Stimulated activated CD4-positive, alpha-beta T cell treated with anti-CD3 and anti-CD28 coated beads, Interleukin-4, amount 100 ng/mL, for 48 hours (primary cell): ENCODE data around the gene CRAT.

ENCODE experiments used
- DNase-seq, 2 donors: peaks; one replicate each; pipeline ENCODE4 v3.0.0-alpha.2; 2020; ENCODE audit warnings: low read depth in 2 of 2

The CRAT gene

GRCh38 chr9:129109952-129110739 lies 447 bp downstream of the CRAT start:
- DNase-seq, result no peak

GRCh38 chr9:129109537-129109903 lies 1.1 kb downstream of the CRAT start:
- peak; percentile 12 to 30 for DNase-seq

GRCh38 chr9:129108805-129109536 lies 1.6 kb downstream of the CRAT start:
- DNase-seq, result no peak

GRCh38 chr9:129108083-129108804 lies 2.3 kb downstream of the CRAT start:
- DNase-seq, result no peak

- no peak for DNase-seq
These were observed 2.9 kb downstream of the CRAT start for GRCh38 chr9:129107651-129108050.

- DNase-seq, result no peak
These were observed 4.5 kb downstream of the CRAT start for GRCh38 chr9:129105857-129106694.

- DNase-seq, result no peak
These were observed 6.5 kb downstream of the CRAT start for GRCh38 chr9:129104051-129104450.

GRCh38 chr9:129103595-129103965 lies 7.0 kb downstream of the CRAT start:
- DNase-seq, result no peak

- no peak for DNase-seq
These were observed 7.6 kb downstream of the CRAT start for GRCh38 chr9:129102791-129103594.

GRCh38 chr9:129102095-129102525 lies 8.5 kb downstream of the CRAT start:
- no peak for DNase-seq

- DNase-seq, result no peak
These were observed 9.3 kb downstream of the CRAT start for GRCh38 chr9:129101279-129101678.

- DNase-seq, result no peak
These were observed 10.0 kb downstream of the CRAT start for GRCh38 chr9:129100383-129101169.

- no peak for DNase-seq
These were observed 12.3 kb downstream of the CRAT start for GRCh38 chr9:129098328-129098727.

GRCh38 chr9:129097671-129098306 lies 12.8 kb downstream of the CRAT start:
- no peak for DNase-seq

- DNase-seq, result no peak
These were observed 14.7 kb downstream of the CRAT start for GRCh38 chr9:129095908-129096307.

GRCh38 chr9:129095170-129095667 lies 15.4 kb downstream of the CRAT start:
- DNase-seq, result no peak

GRCh38 chr9:129094387-129095169 lies 16.0 kb downstream of the CRAT start:
- no peak for DNase-seq

- no peak for DNase-seq
These were observed 16.8 kb downstream of the CRAT start for GRCh38 chr9:129093602-129094386.
